NT2/D1 (cell line): ENCODE measurements around the gene PLD5.

Experiments used
- SUZ12 ChIP-seq: IDR thresholded peaks from 2 replicates; pipeline ENCODE4 v1.6.1; 2011; ENCODE audit not compliant: insufficient read length, insufficient read depth; ENCODE audit errors: extremely low read depth
- YY1 ChIP-seq: IDR thresholded peaks from 2 replicates; pipeline ENCODE4 v1.6.1; 2011; ENCODE audit not compliant: insufficient read length, insufficient read depth

- TF ChIP-seq SUZ12 (no peak), YY1 (no peak)
Measured at GRCh38 chr1:242411901-242412300, 112.6 kb downstream of the PLD5 start.
